Hepatic stellate cell (primary cell): Measurements from ENCODE around the gene PRSS48.
"Not testable (repeated sequence)": the region's sequence is repeated elsewhere in the genome, so short reads cannot be mapped to it uniquely, and the experiment has no call there.

Experiments used
- DNase-seq: peaks from one replicate; pipeline ENCODE4 v3.0.0; 2011; ENCODE audit warnings: low spot score

Gene PRSS48

GRCh38 chr4:151260526-151260925, 16.4 kb upstream of the PRSS48 start:
- DNase-seq, result no peak

- no peak for DNase-seq
Observed at GRCh38 chr4:151263455-151263854, 13.5 kb upstream of the PRSS48 start.

GRCh38 chr4:151266497-151266896, 10.5 kb upstream of the PRSS48 start:
- DNase-seq, result peak; percentile 22

GRCh38 chr4:151267104-151267503, 9.9 kb upstream of the PRSS48 start:
- no peak for DNase-seq

GRCh38 chr4:151267822-151268535, 9.0 kb upstream of the PRSS48 start:
- DNase-seq, result no peak

GRCh38 chr4:151268905-151269304, 8.1 kb upstream of the PRSS48 start:
- DNase-seq, result not testable (repeated sequence)

GRCh38 chr4:151284534-151285245, 7.7 kb downstream of the PRSS48 start:
- no peak for DNase-seq

- DNase-seq, result no peak
Observed at GRCh38 chr4:151287409-151287808, 10.4 kb downstream of the PRSS48 start.

- DNase-seq, result no peak
Observed at GRCh38 chr4:151291485-151291884, 14.5 kb downstream of the PRSS48 start.

GRCh38 chr4:151292038-151292437, 15.1 kb downstream of the PRSS48 start:
- DNase-seq, result no peak

GRCh38 chr4:151294833-151295496, 18.0 kb downstream of the PRSS48 start:
- DNase-seq, result no peak

- DNase-seq, result no peak
Observed at GRCh38 chr4:151296227-151296626, 19.3 kb downstream of the PRSS48 start.

- DNase-seq, result no peak
Observed at GRCh38 chr4:151297170-151297569, 20.2 kb downstream of the PRSS48 start.

GRCh38 chr4:151302432-151302831, 25.5 kb downstream of the PRSS48 start:
- no peak for DNase-seq

GRCh38 chr4:151304226-151304625, 27.3 kb downstream of the PRSS48 start:
- no peak for DNase-seq

GRCh38 chr4:151304755-151305154, 27.8 kb downstream of the PRSS48 start:
- no peak for DNase-seq

- no peak for DNase-seq
Observed at GRCh38 chr4:151310124-151310728, 33.3 kb downstream of the PRSS48 start.

- no peak for DNase-seq
Observed at GRCh38 chr4:151313306-151314009, 36.5 kb downstream of the PRSS48 start.

GRCh38 chr4:151314010-151314355, 37.0 kb downstream of the PRSS48 start:
- no peak for DNase-seq

GRCh38 chr4:151314479-151314878, 37.5 kb downstream of the PRSS48 start:
- no peak for DNase-seq

GRCh38 chr4:151315212-151315886, 38.4 kb downstream of the PRSS48 start:
- DNase-seq, result no peak

- no peak for DNase-seq
Observed at GRCh38 chr4:151316645-151317044, 39.7 kb downstream of the PRSS48 start.
